Measurements from ENCODE around the gene PRL.

The PRL gene

DNA sequence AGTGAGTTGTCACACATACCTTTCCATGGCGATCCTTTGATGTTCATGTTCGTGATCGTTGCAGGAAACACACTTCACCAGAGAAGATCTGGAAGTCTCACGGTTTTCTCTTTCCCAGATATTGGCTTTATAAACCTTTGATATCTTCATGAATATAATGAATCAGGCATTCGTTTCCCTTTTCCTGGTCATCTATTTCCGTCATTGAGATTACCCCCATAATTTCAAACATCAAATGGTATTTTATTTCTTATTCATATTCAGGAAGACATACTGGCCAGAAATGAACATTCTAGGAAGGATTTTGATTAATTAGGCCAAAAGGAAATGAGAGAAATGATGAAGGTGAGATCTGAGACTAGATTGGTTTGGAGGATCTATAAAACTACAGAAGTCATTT, at the start of gene PRL:
Gene PRL (minus strand): TSS at position 101 of the 400 bp plus-strand sequence. CDS start 54 bp downstream, at position 47.
- in situ Hi-C loops (cut with MboI; ENCODE audit: low pct_unique_long_range_greater_than_20kb, low sequenced_read_pairs, unreplicated experiment) = no loop called here
- TF ChIP-seq, protein P1, sequence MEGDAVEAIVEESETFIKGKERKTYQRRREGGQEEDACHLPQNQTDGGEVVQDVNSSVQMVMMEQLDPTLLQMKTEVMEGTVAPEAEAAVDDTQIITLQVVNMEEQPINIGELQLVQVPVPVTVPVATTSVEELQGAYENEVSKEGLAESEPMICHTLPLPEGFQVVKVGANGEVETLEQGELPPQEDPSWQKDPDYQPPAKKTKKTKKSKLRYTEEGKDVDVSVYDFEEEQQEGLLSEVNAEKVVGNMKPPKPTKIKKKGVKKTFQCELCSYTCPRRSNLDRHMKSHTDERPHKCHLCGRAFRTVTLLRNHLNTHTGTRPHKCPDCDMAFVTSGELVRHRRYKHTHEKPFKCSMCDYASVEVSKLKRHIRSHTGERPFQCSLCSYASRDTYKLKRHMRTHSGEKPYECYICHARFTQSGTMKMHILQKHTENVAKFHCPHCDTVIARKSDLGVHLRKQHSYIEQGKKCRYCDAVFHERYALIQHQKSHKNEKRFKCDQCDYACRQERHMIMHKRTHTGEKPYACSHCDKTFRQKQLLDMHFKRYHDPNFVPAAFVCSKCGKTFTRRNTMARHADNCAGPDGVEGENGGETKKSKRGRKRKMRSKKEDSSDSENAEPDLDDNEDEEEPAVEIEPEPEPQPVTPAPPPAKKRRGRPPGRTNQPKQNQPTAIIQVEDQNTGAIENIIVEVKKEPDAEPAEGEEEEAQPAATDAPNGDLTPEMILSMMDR (IDR thresholded peaks at IDR 0.05; ENCODE audit: extremely low read depth, insufficient read depth, missing control alignments) = no peak

GRCh38 chr6:22343864-22344263, 47.0 kb upstream of the PRL start:
- DNase-seq (ENCODE audit: low spot score) = no peak
- TF ChIP-seq, protein P1 (IDR thresholded peaks at IDR 0.05; ENCODE audit: extremely low read depth, insufficient read depth, missing control alignments) = no peak
- in situ Hi-C loops (cut with MboI; ENCODE audit: low pct_unique_long_range_greater_than_20kb, low sequenced_read_pairs, unreplicated experiment) = no loop called here

More for the DNA sequence above, at the start of gene PRL:
- DNase-seq (ENCODE audit: low spot score) = no peak

- peak; percentile 16 for DNase-seq (ENCODE audit: low spot score)
- TF ChIP-seq, protein P1 (IDR thresholded peaks at IDR 0.05; ENCODE audit: extremely low read depth, insufficient read depth, missing control alignments) = no peak
- in situ Hi-C loops (cut with MboI; ENCODE audit: low pct_unique_long_range_greater_than_20kb, low sequenced_read_pairs, unreplicated experiment) = no loop called here
Observed at GRCh38 chr6:22334778-22335177, 37.9 kb upstream of the PRL start.

DNA sequence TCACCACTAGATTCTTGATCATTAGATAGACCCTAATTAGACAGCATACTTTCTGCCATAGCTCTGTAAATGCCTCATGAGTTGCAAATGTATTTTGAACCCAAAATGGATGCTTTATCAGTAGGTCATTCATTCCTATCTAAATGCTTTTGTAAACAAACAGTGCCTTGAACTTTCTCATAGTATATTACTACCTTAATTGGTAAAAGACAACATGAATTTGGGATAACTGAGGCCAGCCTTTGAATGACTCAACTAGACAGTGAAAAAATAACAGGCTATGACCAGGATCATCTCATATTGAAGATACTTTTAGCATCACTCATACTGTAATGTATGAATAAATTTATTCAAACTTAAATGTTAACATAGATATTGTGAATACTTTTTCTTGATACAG, 37.0 kb upstream of the PRL start:
- DNase-seq (ENCODE audit: low spot score) = no peak
- TF ChIP-seq, protein P1 (IDR thresholded peaks at IDR 0.05; ENCODE audit: extremely low read depth, insufficient read depth, missing control alignments) = no peak
- in situ Hi-C loops (cut with MboI; ENCODE audit: low pct_unique_long_range_greater_than_20kb, low sequenced_read_pairs, unreplicated experiment) = no loop called here

DNA sequence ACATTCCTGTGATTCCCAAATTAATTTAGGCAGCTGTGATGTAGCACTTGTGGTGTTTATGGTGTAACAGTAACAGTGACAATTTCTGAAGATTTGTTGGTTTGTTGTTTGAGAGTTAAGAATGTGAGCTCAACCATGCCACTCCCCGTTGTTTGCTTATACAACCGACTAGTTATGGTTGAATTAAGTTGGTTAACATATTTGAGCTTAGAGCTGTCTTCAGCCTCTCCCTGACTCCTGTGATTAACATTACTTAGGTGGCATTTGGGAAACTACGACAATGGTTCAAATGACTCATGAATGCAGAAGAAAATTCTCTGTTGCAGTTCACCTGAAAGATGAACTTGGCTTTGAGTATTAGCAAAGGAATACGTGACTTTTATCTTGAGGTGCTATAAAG, 35.9 kb upstream of the PRL start:
- TF ChIP-seq, protein P1 (IDR thresholded peaks at IDR 0.05; ENCODE audit: extremely low read depth, insufficient read depth, missing control alignments) = no peak
- in situ Hi-C loops (cut with MboI; ENCODE audit: low pct_unique_long_range_greater_than_20kb, low sequenced_read_pairs, unreplicated experiment) = no loop called here
- DNase-seq (ENCODE audit: low spot score) = no peak

DNA sequence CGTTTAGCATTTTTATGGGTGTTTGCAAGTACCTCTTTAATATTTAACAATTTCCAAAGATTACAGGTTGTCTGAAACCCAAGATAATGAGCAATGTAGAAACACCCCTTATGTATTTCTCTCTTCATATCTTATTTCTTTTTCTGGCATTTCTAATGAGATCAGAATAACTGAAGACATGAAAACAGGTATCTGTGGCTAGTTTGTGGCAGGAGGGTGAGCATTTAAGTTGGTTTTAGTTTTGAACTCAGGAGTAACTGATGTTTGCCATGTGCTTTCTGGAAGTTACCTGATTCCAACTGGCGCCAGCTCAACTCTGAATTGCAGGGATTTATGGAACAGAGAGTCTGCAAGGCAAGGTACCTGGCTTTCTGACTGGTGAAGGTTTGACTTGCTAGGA, 35.4 kb upstream of the PRL start:
- in situ Hi-C loops (cut with MboI; ENCODE audit: low pct_unique_long_range_greater_than_20kb, low sequenced_read_pairs, unreplicated experiment) = no loop called here
- no peak for DNase-seq (ENCODE audit: low spot score)
- TF ChIP-seq, protein P1 (IDR thresholded peaks at IDR 0.05; ENCODE audit: extremely low read depth, insufficient read depth, missing control alignments) = no peak

DNA sequence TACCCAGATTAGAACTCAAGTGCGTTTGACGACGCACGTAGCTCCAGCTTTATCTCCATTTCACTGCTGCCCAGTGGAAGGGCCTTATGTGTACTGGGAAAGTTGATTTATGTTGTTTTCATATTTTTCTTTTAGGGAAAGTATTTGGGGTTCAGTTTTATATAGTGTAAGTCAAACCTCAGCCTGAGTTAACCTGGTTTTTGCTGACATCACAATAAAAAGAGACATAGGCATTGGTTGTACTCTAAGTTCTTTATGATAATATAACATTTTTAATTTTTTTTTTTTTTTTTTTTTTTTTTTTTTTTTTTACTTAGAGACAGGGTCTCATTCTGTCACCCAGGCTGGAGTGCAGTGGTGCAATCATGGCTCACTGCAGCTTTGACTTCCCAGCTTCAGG, 34.1 kb upstream of the PRL start:
- in situ Hi-C loops (cut with MboI; ENCODE audit: low pct_unique_long_range_greater_than_20kb, low sequenced_read_pairs, unreplicated experiment) = no loop called here
- TF ChIP-seq, protein P1 (IDR thresholded peaks at IDR 0.05; ENCODE audit: extremely low read depth, insufficient read depth, missing control alignments) = no peak
- no peak for DNase-seq (ENCODE audit: low spot score)

Data from GM13977 (cell line).